Activated effector memory CD4-positive, alpha-beta T cell treated with anti-CD3 and anti-CD28 coated beads, Interleukin-2, amount 50 U/mL, for 16 hours (primary cell): ENCODE data around the gene FAM241A.

Source experiments
- DNase-seq: peaks from one replicate; pipeline ENCODE4 v3.0.0-alpha.2; 2020

Gene FAM241A

GRCh38 chr4:112219826-112220366, 74.6 kb downstream of the FAM241A start:
- no peak for DNase-seq

GRCh38 chr4:112222219-112222955, 77.1 kb downstream of the FAM241A start:
- no peak for DNase-seq

- no peak for DNase-seq
Observed at GRCh38 chr4:112225157-112225556, 79.9 kb downstream of the FAM241A start.

GRCh38 chr4:112230879-112231778, 85.9 kb downstream of the FAM241A start:
- peak; percentile 99 for DNase-seq

- DNase-seq: peak; percentile 93
Observed at GRCh38 chr4:112231779-112232713, 86.8 kb downstream of the FAM241A start, which contains the start of gene AP1AR. AP1AR (plus strand) TSS chr4:112231787; CDS start chr4:112232092, 305 bp downstream.

- DNase-seq: peak; percentile 77
Observed at GRCh38 chr4:112234952-112235609, 89.8 kb downstream of the FAM241A start.

- DNase-seq: no peak
Observed at GRCh38 chr4:112236040-112236439, 90.8 kb downstream of the FAM241A start.

- no peak for DNase-seq
Observed at GRCh38 chr4:112238833-112239232, 93.6 kb downstream of the FAM241A start.
